ENCODE results near the gene OPTC.

Gene OPTC

GRCh38 chr1:203455706-203456105, 38.2 kb upstream of the OPTC start:
- H3K36me3 ChIP-seq: no peaks in the 10 kb centered on the region
- DNase-seq: no peak
- H3K27me3 ChIP-seq: no peaks in the 10 kb centered on the region
- H3K4me1 ChIP-seq: peaks cover 15% of the 10 kb centered on the region
- no peak for TF ChIP-seq CTCF (IDR thresholded peaks at IDR 0.05; ENCODE audit: low read depth, low read length)
- H3K4me3 ChIP-seq (ENCODE audit: low read depth, low read length): no peak overlapping the region
- H3K9me3 ChIP-seq: no peaks in the 10 kb centered on the region

- Histone ChIP-seq H3K36me3 (no peaks in the 10 kb centered on the region), H3K27me3 (no peaks in the 10 kb centered on the region), H3K9me3 (no peaks in the 10 kb centered on the region), H3K4me1 (peaks cover 12% of the 10 kb centered on the region), H3K4me3 (ENCODE audit: low read depth, low read length) (no peak overlapping the region)
- no peak for DNase-seq
- no peak for TF ChIP-seq CTCF (IDR thresholded peaks at IDR 0.05; ENCODE audit: low read depth, low read length)
Observed at GRCh38 chr1:203456577-203456976, 37.4 kb upstream of the OPTC start.

GRCh38 chr1:203458078-203458477, 35.9 kb upstream of the OPTC start:
- no peak for DNase-seq
- no peaks in the 10 kb centered on the region for H3K9me3 ChIP-seq
- H3K4me3 ChIP-seq (ENCODE audit: low read depth, low read length): no peak overlapping the region
- H3K36me3 ChIP-seq: no peaks in the 10 kb centered on the region
- H3K4me1 ChIP-seq: peaks cover 6% of the 10 kb centered on the region
- no peaks in the 10 kb centered on the region for H3K27me3 ChIP-seq
- no peak for TF ChIP-seq CTCF (IDR thresholded peaks at IDR 0.05; ENCODE audit: low read depth, low read length)

GRCh38 chr1:203459671-203460201, 34.2 kb upstream of the OPTC start:
- Histone ChIP-seq H3K9me3 (no peaks in the 10 kb centered on the region), H3K4me3 (ENCODE audit: low read depth, low read length) (no peak overlapping the region), H3K27me3 (no peaks in the 10 kb centered on the region), H3K4me1 (no peaks in the 10 kb centered on the region), H3K36me3 (no peaks in the 10 kb centered on the region)
- no peak for DNase-seq
- no peak for TF ChIP-seq CTCF (IDR thresholded peaks at IDR 0.05; ENCODE audit: low read depth, low read length)

GRCh38 chr1:203461717-203462116, 32.2 kb upstream of the OPTC start:
- H3K36me3 ChIP-seq: no peaks in the 10 kb centered on the region
- no peak overlapping the region for H3K4me3 ChIP-seq (ENCODE audit: low read depth, low read length)
- DNase-seq: no peak
- H3K27me3 ChIP-seq: no peaks in the 10 kb centered on the region
- H3K9me3 ChIP-seq: no peaks in the 10 kb centered on the region
- H3K4me1 ChIP-seq: 0 out of 2 replicates have a peak, but pooled peaks cover 3% of the 10 kb centered on the region
- TF ChIP-seq CTCF (IDR thresholded peaks at IDR 0.05; ENCODE audit: low read depth, low read length): no peak

GRCh38 chr1:203462143-203462542, 31.8 kb upstream of the OPTC start:
- no peak for DNase-seq
- H3K4me3 ChIP-seq (ENCODE audit: low read depth, low read length): no peak overlapping the region
- TF ChIP-seq CTCF (IDR thresholded peaks at IDR 0.05; ENCODE audit: low read depth, low read length): no peak
- 0 out of 2 replicates have a peak, but pooled peaks cover 3% of the 10 kb centered on the region for H3K4me1 ChIP-seq
- no peaks in the 10 kb centered on the region for H3K36me3 ChIP-seq
- no peaks in the 10 kb centered on the region for H3K9me3 ChIP-seq
- H3K27me3 ChIP-seq: no peaks in the 10 kb centered on the region
